ENCODE results near the gene SHANK3.

SHANK3 gene

GRCh38 chr22:50700387-50701075 lies 27.9 kb downstream of the SHANK3 start:
- DNase-seq, result no peak

GRCh38 chr22:50701076-50701419 lies 28.4 kb downstream of the SHANK3 start:
- no peak for DNase-seq

- no peak for DNase-seq
These were observed 29.0 kb downstream of the SHANK3 start for GRCh38 chr22:50701428-50702154.

- DNase-seq, result no peak
These were observed 29.6 kb downstream of the SHANK3 start for GRCh38 chr22:50702261-50702671.

- DNase-seq, result no peak
These were observed 30.4 kb downstream of the SHANK3 start for GRCh38 chr22:50702821-50703725.

GRCh38 chr22:50703726-50704509 lies 31.3 kb downstream of the SHANK3 start:
- DNase-seq, result no peak

- DNase-seq, result no peak
These were observed 32.0 kb downstream of the SHANK3 start for GRCh38 chr22:50704510-50705218.

GRCh38 chr22:50705219-50705691 lies 32.6 kb downstream of the SHANK3 start:
- no peak for DNase-seq

- no peak for DNase-seq
These were observed 33.3 kb downstream of the SHANK3 start for GRCh38 chr22:50705851-50706351.

GRCh38 chr22:50706481-50707125 lies 34.0 kb downstream of the SHANK3 start:
- no peak for DNase-seq

- DNase-seq, result no peak
These were observed 35.9 kb downstream of the SHANK3 start for GRCh38 chr22:50708474-50708873.

- DNase-seq, result no peak
These were observed 36.4 kb downstream of the SHANK3 start for GRCh38 chr22:50708996-50709395.

GRCh38 chr22:50710221-50710620 lies 37.6 kb downstream of the SHANK3 start:
- DNase-seq, result no peak

GRCh38 chr22:50710886-50711285 lies 38.3 kb downstream of the SHANK3 start:
- DNase-seq, result no peak

GRCh38 chr22:50711446-50712340 lies 39.1 kb downstream of the SHANK3 start:
- DNase-seq, result no peak

GRCh38 chr22:50712341-50713007 lies 39.9 kb downstream of the SHANK3 start:
- DNase-seq, result no peak

- DNase-seq, result no peak
These were observed 40.4 kb downstream of the SHANK3 start for GRCh38 chr22:50713008-50713385.

- DNase-seq, result no peak
These were observed 41.0 kb downstream of the SHANK3 start for GRCh38 chr22:50713571-50714056.

- DNase-seq, result no peak
These were observed 41.5 kb downstream of the SHANK3 start for GRCh38 chr22:50714150-50714549.

Data from inflammatory macrophage treated with lipopolysaccharide for 4 hours (primary cell).